GM12878 (cell line): Measurements from ENCODE around the gene RNF11. TPM values are rescaled to one million over a fixed set of nuclear protein-coding genes. Genes with fewer than 3 reads are reported as not detected.

Source experiments
- BACH1 ChIP-seq: fragments of 450-650 bp; IDR thresholded peaks from 2 replicates; pipeline ENCODE4 v1.6.1; 2017; ENCODE audit warnings: mild to moderate bottlenecking, borderline replicate concordance
- BCL11A ChIP-seq: IDR thresholded peaks from 2 replicates; pipeline ENCODE4 v1.6.1; 2011; ENCODE audit warnings: low read depth, low read length
- BCL3 ChIP-seq: IDR thresholded peaks from 2 replicates; pipeline ENCODE4 v1.6.1; 2011; ENCODE audit warnings: borderline replicate concordance, low read depth, mild to moderate bottlenecking, moderate library complexity, low read length; ENCODE audit not compliant: insufficient read depth, poor library complexity, severe bottlenecking
- BHLHE40 ChIP-seq, 2 experiments: fragments of 450-650 bp in 1 of 2; IDR thresholded peaks; 2 replicates each; pipeline ENCODE4 v1.6.1; 2011 to 2017; ENCODE audit warnings: low read depth in 2 of 2, borderline replicate concordance in 1 of 2, improper control_type of control experiment in 1 of 2, low read length in 1 of 2, mild to moderate bottlenecking in 1 of 2
- CBFB ChIP-seq: IDR thresholded peaks from 2 replicates; pipeline ENCODE4 v1.6.1; 2016; ENCODE audit warnings: antibody characterized with exemption, low read depth
- CREM ChIP-seq: IDR thresholded peaks from 2 replicates; pipeline ENCODE4 v1.6.1; 2014; ENCODE audit warnings: antibody characterized with exemption, low read depth
- EP300 ChIP-seq, 2 experiments: fragments of 150-350 bp in 1 of 2; IDR thresholded peaks; 2 replicates each; pipeline ENCODE4 v1.6.1; 2011 to 2012; ENCODE audit warnings: low read depth in 2 of 2, low read length in 2 of 2, borderline replicate concordance in 1 of 2, improper control_type of control experiment in 1 of 2, inconsistent platforms in 1 of 2; ENCODE audit not compliant: control insufficient read depth in 1 of 2
- FOXM1 ChIP-seq: IDR thresholded peaks from 2 replicates; pipeline ENCODE4 v1.6.1; 2012; ENCODE audit warnings: low read depth, mild to moderate bottlenecking, inconsistent platforms, low read length, moderate library complexity
- GATAD2B ChIP-seq: fragments of 450-650 bp; conservative IDR thresholded peaks from 2 replicates; pipeline ENCODE4 v1.6.1; 2017; ENCODE audit warnings: low read depth, mild to moderate bottlenecking, moderate library complexity
- IKZF2 ChIP-seq, 2 experiments: fragments of 450-650 bp; IDR thresholded peaks; 2 replicates each; pipeline ENCODE4 v1.6.1; 2017; ENCODE audit warnings: mild to moderate bottlenecking in 2 of 2, moderate library complexity in 2 of 2
- JUND ChIP-seq: IDR thresholded peaks from 2 replicates; pipeline ENCODE4 v1.6.1; 2012; ENCODE audit warnings: low read depth, mild to moderate bottlenecking, low read length, improper control_type of control experiment, moderate library complexity
- MEF2A ChIP-seq: IDR thresholded peaks from 2 replicates; pipeline ENCODE4 v1.6.1; 2011; ENCODE audit warnings: low read depth, mild to moderate bottlenecking, low read length, moderate library complexity; ENCODE audit not compliant: insufficient read depth
- MTA2 ChIP-seq: fragments of 450-650 bp; IDR thresholded peaks from 2 replicates; pipeline ENCODE4 v1.6.1; 2016; ENCODE audit warnings: low read depth, mild to moderate bottlenecking, moderate library complexity
- MTA3 ChIP-seq: IDR thresholded peaks from 2 replicates; pipeline ENCODE4 v1.6.1; 2012; ENCODE audit warnings: low read length, inconsistent platforms, borderline replicate concordance
- NFXL1 ChIP-seq: fragments of 450-650 bp; IDR thresholded peaks from 2 replicates; pipeline ENCODE4 v1.6.1; 2017; ENCODE audit warnings: antibody characterized with exemption, mild to moderate bottlenecking, borderline replicate concordance
- PAX5 ChIP-seq: IDR thresholded peaks from 2 replicates; pipeline ENCODE4 v1.6.1; 2011; ENCODE audit warnings: low read depth, low read length, borderline replicate concordance
- RAD21 ChIP-seq: IDR thresholded peaks from 2 replicates; pipeline ENCODE4 v1.6.1; 2011; ENCODE audit warnings: mild to moderate bottlenecking, low read depth, low read length, moderate library complexity; ENCODE audit not compliant: insufficient read depth
- RFX5 ChIP-seq: IDR thresholded peaks from 2 replicates; pipeline ENCODE4 v1.6.1; 2011; ENCODE audit warnings: low read depth, low read length, improper control_type of control experiment
- SP1 ChIP-seq: IDR thresholded peaks from one replicate; pipeline ENCODE4 v1.6.1; 2011; ENCODE audit warnings: low read depth, low read length
- SREBF2 ChIP-seq: IDR thresholded peaks from 2 replicates; pipeline ENCODE4 v1.6.1; 2012; ENCODE audit warnings: mild to moderate bottlenecking, low read length
- USF2 ChIP-seq: IDR thresholded peaks from 2 replicates; pipeline ENCODE4 v1.6.1; 2011; ENCODE audit warnings: low read depth, low read length, improper control_type of control experiment, borderline replicate concordance
- ZBED1 ChIP-seq: IDR thresholded peaks from 2 replicates; pipeline ENCODE4 v1.6.1; 2016; ENCODE audit warnings: borderline replicate concordance
- polyA plus RNA-seq, 11 experiments: library from polyadenylated mRNA; depleted of rRNA in 4 of 11; unstranded in 6 of 11; stranded (reverse) in 5 of 11; fragments of >200 nt; fragmentation: Nextera tagmentation in 4 of 11; fragmentation: Illumina TruSeq in 1 of 11; extraction: Ambion mirVana in 4 of 11; extraction: Trizol in 1 of 11; gene quantifications; 1 replicate in 1 of 11; 2 replicates in 10 of 11; pipeline versions ENCODE4 v1.2.1 to v1.2.3, GENCODE V29; 2011 to 2016; ENCODE audit warnings: inconsistent platforms in 2 of 11, missing spikeins in 2 of 11, low read depth in 1 of 11
- total RNA-seq, 4 experiments: library from RNA; depleted of rRNA in 3 of 4; stranded (reverse); fragments of >200 nt in 3 of 4; fragmentation: Illumina TruSeq in 1 of 4; extraction: Trizol in 1 of 4; gene quantifications; 2 replicates each; pipeline versions ENCODE4 v1.2.1 to v1.2.3, GENCODE V29; 2013 to 2021
- TF ChIP-seq, protein P1 (sequence below): IDR thresholded peaks from 2 replicates; pipeline ENCODE4 v1.6.1; 2012; ENCODE audit warnings: low read depth, low read length, improper control_type of control experiment
- TF ChIP-seq, protein P2 (sequence below): fragments of 450-650 bp; IDR thresholded peaks from 2 replicates; pipeline ENCODE4 v1.6.1; 2017; ENCODE audit warnings: low read depth, mild to moderate bottlenecking, moderate library complexity
- TF ChIP-seq, protein P3 (sequence below): IDR thresholded peaks from 2 replicates; pipeline ENCODE4 v1.6.1; 2012; ENCODE audit warnings: low read length, inconsistent platforms

RNF11 gene
- total and polyA plus RNA-seq, 10 of the 15 experiments (the other 5 are each of a cell fraction or from before 2014, with no cell fraction given): 9.5 to 43.6 (median 32.3) TPM

- TF ChIP-seq GATAD2B (0 out of 2 replicates have a peak, but pooled peaks have one; percentile 44), MTA2 (peak; percentile 75), NFXL1 (no peak), RFX5 (no peak), BACH1 (0 out of 2 replicates have a peak, but pooled peaks have one; percentile 14), IKZF2 (IDR thresholded peaks at IDR 0.05) (peak; percentile 96 to 97), JUND (no peak), PAX5 (peak; percentile 71; the same call in 1 of the 2 replicates), CREM (peak; percentile 85), MTA3 (no peak), FOXM1 (peak; percentile 76; the same call in 1 of the 2 replicates), EP300 (IDR thresholded peaks at IDR 0.05; ENCODE audit: borderline replicate concordance in 1 of 2, control insufficient read depth in 1 of 2, low read depth in 2 of 2, low read length in 2 of 2) (peak; percentile 37 to 79; a peak in 2 of 4 replicates), RAD21 (0 out of 2 replicates have a peak, but pooled peaks have one; percentile 1), BHLHE40 (IDR thresholded peaks at IDR 0.05; ENCODE audit: borderline replicate concordance in 1 of 2, low read depth in 2 of 2, low read length in 1 of 2) (peak; percentile 28 to 31; a peak in 1 of 4 replicates), SREBF2 (no peak), BCL11A (peak; percentile 87), USF2 (no peak), SP1 (peak; percentile 29), MEF2A (peak; percentile 69; the same call in 1 of the 2 replicates), ZBED1 (peak; percentile 79; the same call in 1 of the 2 replicates), BCL3 (peak; percentile 23), CBFB (peak; percentile 85)
- TF ChIP-seq, protein P1, sequence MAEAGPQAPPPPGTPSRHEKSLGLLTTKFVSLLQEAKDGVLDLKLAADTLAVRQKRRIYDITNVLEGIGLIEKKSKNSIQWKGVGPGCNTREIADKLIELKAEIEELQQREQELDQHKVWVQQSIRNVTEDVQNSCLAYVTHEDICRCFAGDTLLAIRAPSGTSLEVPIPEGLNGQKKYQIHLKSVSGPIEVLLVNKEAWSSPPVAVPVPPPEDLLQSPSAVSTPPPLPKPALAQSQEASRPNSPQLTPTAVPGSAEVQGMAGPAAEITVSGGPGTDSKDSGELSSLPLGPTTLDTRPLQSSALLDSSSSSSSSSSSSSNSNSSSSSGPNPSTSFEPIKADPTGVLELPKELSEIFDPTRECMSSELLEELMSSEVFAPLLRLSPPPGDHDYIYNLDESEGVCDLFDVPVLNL: no peak
- TF ChIP-seq, protein P2, sequence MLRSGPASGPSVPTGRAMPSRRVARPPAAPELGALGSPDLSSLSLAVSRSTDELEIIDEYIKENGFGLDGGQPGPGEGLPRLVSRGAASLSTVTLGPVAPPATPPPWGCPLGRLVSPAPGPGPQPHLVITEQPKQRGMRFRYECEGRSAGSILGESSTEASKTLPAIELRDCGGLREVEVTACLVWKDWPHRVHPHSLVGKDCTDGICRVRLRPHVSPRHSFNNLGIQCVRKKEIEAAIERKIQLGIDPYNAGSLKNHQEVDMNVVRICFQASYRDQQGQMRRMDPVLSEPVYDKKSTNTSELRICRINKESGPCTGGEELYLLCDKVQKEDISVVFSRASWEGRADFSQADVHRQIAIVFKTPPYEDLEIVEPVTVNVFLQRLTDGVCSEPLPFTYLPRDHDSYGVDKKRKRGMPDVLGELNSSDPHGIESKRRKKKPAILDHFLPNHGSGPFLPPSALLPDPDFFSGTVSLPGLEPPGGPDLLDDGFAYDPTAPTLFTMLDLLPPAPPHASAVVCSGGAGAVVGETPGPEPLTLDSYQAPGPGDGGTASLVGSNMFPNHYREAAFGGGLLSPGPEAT: peak; percentile 82
- TF ChIP-seq, protein P3, sequence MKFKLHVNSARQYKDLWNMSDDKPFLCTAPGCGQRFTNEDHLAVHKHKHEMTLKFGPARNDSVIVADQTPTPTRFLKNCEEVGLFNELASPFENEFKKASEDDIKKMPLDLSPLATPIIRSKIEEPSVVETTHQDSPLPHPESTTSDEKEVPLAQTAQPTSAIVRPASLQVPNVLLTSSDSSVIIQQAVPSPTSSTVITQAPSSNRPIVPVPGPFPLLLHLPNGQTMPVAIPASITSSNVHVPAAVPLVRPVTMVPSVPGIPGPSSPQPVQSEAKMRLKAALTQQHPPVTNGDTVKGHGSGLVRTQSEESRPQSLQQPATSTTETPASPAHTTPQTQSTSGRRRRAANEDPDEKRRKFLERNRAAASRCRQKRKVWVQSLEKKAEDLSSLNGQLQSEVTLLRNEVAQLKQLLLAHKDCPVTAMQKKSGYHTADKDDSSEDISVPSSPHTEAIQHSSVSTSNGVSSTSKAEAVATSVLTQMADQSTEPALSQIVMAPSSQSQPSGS: peak; percentile 91
Observed at GRCh38 chr1:51285055-51285454, 49.0 kb downstream of the RNF11 start (continued).
